Coronary artery (tissue), 2 donors: ENCODE measurements around the gene ATRN.
"Not testable (repeated sequence)": the region's sequence is repeated elsewhere in the genome, so short reads cannot be mapped to it uniquely, and the experiment has no call there.

Experiments
- DNase-seq: peaks from one replicate; pipeline ENCODE4 v3.0.0-alpha.2; 2017; ENCODE audit warnings: low spot score
- H3K27ac ChIP-seq, 2 donors: fragments of 200-600 bp; sonication (generic); one replicate each; pipeline ENCODE4 v1.5.1; 2016 to 2019
- H3K4me3 ChIP-seq: fragments of 200-600 bp; sonication (generic); 2 replicates; pipeline ENCODE4 v1.5.1; 2016; ENCODE audit warnings: mild to moderate bottlenecking, moderate library complexity
- TF ChIP-seq, protein P1 (sequence below): fragments of 200-600 bp; sonication (generic); IDR thresholded peaks from one replicate; pipeline ENCODE4 v1.5.1; 2019; ENCODE audit warnings: antibody characterized with exemption

The ATRN gene

DNA sequence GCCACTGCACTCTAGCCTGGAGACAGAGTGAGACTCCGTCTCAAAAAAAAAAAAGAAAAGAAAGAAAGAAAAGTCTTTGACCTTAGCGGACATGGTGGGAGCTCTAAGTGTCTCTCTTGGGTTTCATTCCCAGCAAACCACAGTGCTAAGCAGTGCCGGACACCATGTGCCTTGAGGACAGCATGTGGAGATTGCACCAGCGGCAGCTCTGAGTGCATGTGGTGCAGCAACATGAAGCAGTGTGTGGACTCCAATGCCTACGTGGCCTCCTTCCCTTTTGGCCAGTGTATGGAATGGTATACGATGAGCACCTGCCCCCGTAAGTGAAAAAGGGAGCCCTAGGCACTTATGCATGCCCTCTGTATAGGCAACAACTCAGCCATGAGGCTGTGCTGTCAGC is 112.9 kb downstream of the ATRN start:
- TF ChIP-seq, protein P1, sequence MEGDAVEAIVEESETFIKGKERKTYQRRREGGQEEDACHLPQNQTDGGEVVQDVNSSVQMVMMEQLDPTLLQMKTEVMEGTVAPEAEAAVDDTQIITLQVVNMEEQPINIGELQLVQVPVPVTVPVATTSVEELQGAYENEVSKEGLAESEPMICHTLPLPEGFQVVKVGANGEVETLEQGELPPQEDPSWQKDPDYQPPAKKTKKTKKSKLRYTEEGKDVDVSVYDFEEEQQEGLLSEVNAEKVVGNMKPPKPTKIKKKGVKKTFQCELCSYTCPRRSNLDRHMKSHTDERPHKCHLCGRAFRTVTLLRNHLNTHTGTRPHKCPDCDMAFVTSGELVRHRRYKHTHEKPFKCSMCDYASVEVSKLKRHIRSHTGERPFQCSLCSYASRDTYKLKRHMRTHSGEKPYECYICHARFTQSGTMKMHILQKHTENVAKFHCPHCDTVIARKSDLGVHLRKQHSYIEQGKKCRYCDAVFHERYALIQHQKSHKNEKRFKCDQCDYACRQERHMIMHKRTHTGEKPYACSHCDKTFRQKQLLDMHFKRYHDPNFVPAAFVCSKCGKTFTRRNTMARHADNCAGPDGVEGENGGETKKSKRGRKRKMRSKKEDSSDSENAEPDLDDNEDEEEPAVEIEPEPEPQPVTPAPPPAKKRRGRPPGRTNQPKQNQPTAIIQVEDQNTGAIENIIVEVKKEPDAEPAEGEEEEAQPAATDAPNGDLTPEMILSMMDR, result no peak
- Histone ChIP-seq H3K27ac (no peak overlapping the region), H3K4me3 (no peak overlapping the region)
- no peak for DNase-seq

DNA sequence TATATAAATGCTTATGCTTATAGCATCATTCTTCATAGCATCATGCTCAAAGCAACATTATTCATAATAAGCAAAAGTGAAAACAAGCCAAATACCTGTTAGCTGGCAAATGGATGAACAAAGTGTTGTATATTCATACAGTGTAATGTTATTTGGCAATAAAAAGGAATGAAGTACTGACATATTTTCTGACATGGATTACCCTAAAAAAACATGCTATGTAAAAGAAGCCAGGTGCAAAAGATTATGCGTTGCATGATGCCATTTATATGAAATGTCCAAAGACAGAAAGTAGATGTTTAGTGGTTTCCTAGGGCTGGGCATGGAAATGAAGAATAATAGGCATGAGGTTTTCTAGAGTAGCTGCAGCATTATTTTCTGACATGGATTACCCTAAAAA is 115.3 kb downstream of the ATRN start:
- DNase-seq, result no peak
- H3K27ac ChIP-seq, result no peak overlapping the region
- H3K4me3 ChIP-seq, result no peak overlapping the region
- TF ChIP-seq, protein P1, result no peak

DNA sequence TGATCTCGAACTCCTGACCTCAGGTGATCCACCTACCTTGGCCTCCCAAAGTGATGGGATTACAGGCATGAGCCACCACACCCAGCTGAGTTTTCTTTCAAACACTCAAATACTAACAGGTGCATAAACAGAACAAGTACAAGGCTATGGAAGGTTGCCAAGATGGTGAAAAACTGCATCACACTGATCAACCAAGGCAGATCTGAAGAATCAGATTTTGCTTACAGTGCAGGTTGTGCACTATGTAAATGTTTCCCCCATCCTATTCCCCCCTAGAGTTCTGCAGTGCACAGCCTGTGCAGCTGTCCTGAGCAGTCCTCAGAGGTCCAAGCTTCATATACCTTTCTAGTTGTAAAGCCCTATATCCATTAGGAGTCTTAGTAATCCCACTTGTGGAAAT is 119.3 kb downstream of the ATRN start:
- TF ChIP-seq, protein P1, result no peak
- no peak for DNase-seq
- Histone ChIP-seq H3K4me3 (no peak overlapping the region), H3K27ac (no peak overlapping the region)

DNA sequence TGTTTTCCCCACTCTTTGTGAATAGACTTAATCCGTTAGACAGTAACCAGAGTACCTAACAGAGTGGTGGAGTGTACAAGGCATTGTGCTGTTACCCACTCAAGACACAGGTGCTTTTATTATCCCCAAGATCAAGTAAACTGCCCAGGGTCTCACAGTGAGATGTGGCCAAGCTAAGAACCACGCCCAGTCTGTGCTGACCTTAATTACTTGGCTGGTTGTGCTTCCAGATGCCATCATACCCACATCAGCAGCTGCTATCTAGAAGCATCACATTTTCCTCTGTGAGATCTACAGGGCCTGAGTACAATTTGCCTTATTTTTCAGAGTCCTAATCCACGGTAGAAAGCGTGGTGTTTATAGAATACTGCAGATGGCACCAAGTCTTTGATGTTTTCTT is 122.1 kb downstream of the ATRN start:
- Histone ChIP-seq H3K27ac (no peak overlapping the region), H3K4me3 (no peak overlapping the region)
- DNase-seq, result no peak
- TF ChIP-seq, protein P1, result no peak

DNA sequence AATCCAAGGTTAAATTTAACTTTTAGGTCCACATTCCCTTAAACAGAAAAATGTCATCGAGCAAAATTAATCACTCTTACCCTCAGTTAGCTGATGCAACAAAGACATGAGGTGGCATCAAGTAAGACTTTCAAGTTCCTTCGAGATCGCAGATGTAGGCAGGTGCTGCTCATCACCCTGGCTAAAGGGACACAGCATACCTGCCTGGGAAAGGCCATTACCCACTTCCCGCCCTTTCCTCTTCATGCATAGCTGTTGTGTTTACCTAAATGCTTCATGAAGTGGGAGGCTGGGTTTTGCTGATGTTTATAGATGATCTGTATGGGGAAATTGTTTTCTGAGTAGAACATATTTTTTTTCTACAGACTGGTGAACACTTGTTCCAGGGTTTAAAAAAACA is 124.7 kb downstream of the ATRN start:
- no peak overlapping the region for H3K27ac ChIP-seq
- H3K4me3 ChIP-seq, result no peak overlapping the region
- TF ChIP-seq, protein P1, result no peak
- no peak for DNase-seq

DNA sequence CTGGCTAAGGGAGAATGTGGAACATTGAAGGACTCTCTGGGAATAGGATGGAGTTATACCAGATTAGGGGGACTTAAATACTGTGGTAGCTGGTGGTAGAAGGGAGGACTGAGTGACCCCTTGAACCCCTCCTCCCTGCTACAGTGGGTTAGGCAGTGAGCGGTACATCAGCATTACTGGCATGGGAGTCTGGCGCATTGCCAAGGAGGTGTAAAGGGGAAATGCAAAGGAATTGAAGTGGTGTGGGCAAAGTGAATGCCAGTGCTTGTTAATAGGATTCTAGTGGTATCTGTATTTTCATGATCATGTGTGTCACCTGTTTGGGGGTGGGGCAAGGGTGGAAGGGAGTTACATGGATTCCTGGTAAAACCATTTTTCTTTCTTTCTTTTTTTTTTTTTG is 132.3 kb downstream of the ATRN start:
- no peak for DNase-seq
- no peak overlapping the region for H3K27ac ChIP-seq
- H3K4me3 ChIP-seq, result no peak overlapping the region
- TF ChIP-seq, protein P1, result no peak

DNA sequence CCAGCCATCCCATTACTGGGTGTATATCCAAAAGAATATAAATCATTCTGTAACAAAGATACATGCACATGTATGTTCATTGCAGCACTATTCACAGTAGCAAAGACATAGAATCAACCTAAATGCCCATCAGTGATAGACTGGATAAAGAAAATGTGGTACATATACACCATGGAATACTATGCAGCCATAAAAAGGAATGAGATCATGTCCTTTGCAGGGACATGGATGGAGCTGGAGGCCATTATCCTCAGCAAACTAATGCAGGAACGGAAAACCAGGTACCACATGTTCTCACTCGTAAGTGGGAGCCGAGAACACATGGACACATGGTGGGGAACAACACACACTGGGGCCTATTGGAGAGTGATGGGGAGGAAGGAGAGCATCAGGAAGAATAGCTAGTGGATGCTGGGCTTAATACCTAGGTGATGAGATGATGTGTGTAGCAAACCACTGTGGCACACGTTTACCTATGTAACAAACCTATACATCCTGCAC is 134.6 kb downstream of the ATRN start:
- H3K4me3 ChIP-seq, H3K27ac ChIP-seq: not testable (repeated sequence)

DNA sequence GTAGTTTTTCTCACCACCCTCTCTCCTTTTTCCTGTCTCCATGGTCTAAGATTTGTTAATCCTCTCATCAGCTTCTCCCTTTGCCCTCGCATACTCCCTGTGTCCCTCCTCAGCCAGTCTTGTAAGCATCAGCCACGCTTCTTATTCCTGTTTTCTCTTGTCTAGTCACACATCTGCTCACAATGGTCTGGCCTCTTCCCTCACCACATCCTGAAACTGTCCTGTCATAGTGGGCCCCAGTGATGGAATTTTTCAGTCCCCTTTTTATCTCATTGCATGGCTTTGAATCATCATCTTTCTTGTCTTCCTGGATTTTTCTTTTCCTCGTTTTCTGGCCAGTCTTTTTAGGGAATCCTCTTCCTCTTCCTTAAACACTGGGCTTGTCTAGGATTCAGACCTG is 135.2 kb downstream of the ATRN start:
- no peak for DNase-seq
- H3K27ac ChIP-seq, result no peak overlapping the region
- no peak overlapping the region for H3K4me3 ChIP-seq
- TF ChIP-seq, protein P1, result no peak

More for the DNA sequence above, 134.6 kb downstream of the ATRN start:
- DNase-seq, result not testable (repeated sequence)
